Measurements from ENCODE around the gene SNX8. TPM values are rescaled to one million over a fixed set of nuclear protein-coding genes. Genes with fewer than 3 reads are reported as not detected.
A peak's percentile ranks its signal among the peaks of the same experiment; 100 is the strongest.

The SNX8 gene
- total and polyA plus RNA-seq, 2 experiments from 2014 or later = 24.7 to 81.4 TPM

- Histone ChIP-seq H2AFZ (peak overlapping the region; percentile 96), H3K4me3 (peak overlapping the region; percentile 86), H4K20me1 (ENCODE audit: insufficient read depth, poor library complexity, severe bottlenecking) (peaks cover 11% of the 10 kb centered on the region), H3K4me1 (ENCODE audit: insufficient read depth) (peaks cover 9% of the 10 kb centered on the region), H3K9me3 (ENCODE audit: low read depth) (no peaks in the 10 kb centered on the region), H3K27ac (peak overlapping the region; percentile 71), H3K36me3 (replicated peaks; ENCODE audit: insufficient read depth, low read depth) (no peaks in the 10 kb centered on the region), H3K79me2 (peaks cover 34% of the 10 kb centered on the region), H3K9me2 (replicated peaks; ENCODE audit: insufficient read depth) (no peaks in the 10 kb centered on the region), H3K4me2 (peak overlapping the region; percentile 74), H3K27me3 (no peaks in the 10 kb centered on the region)
- DNase-seq (ENCODE audit: low spot score) = peak; percentile 37
- WGBS (ENCODE audit: low lambda C conversion rate, missing lambda C conversion rate) = 3% methylated on average over 37 of the region's 46 CpGs
- TF ChIP-seq EZH2 (IDR thresholded peaks at IDR 0.05; ENCODE audit: borderline replicate concordance) (no peak), CTCF (IDR thresholded peaks at IDR 0.05; ENCODE audit: poor library complexity) (no peak), EZH2phosphoT487 (IDR thresholded peaks at IDR 0.05; ENCODE audit: low read depth, severe bottlenecking, unreplicated experiment) (no peak)
Observed at GRCh38 chr7:2231992-2232765, 82.1 kb downstream of the SNX8 start.

GRCh38 chr7:2230882-2231281, 83.4 kb downstream of the SNX8 start:
- no peak overlapping the region for H3K27ac ChIP-seq
- WGBS (ENCODE audit: low lambda C conversion rate, missing lambda C conversion rate) = 96% methylated on average over 9 of the region's 9 CpGs
- peaks cover 34% of the 10 kb centered on the region for H3K79me2 ChIP-seq
- peaks cover 11% of the 10 kb centered on the region for H4K20me1 ChIP-seq (ENCODE audit: insufficient read depth, poor library complexity, severe bottlenecking)
- no peak for DNase-seq (ENCODE audit: low spot score)
- no peaks in the 10 kb centered on the region for H3K27me3 ChIP-seq
- H3K4me1 ChIP-seq (ENCODE audit: insufficient read depth) = peaks cover 9% of the 10 kb centered on the region
- no peaks in the 10 kb centered on the region for H3K9me2 ChIP-seq (replicated peaks; ENCODE audit: insufficient read depth)
- no peak overlapping the region for H3K4me3 ChIP-seq
- no peaks in the 10 kb centered on the region for H3K9me3 ChIP-seq (ENCODE audit: low read depth)
- peak overlapping the region; percentile 74 for H3K4me2 ChIP-seq
- no peak overlapping the region for H2AFZ ChIP-seq
- no peak for TF ChIP-seq EZH2phosphoT487 (IDR thresholded peaks at IDR 0.05; ENCODE audit: low read depth, severe bottlenecking, unreplicated experiment)
- no peak for TF ChIP-seq EZH2 (IDR thresholded peaks at IDR 0.05; ENCODE audit: borderline replicate concordance)
- no peak for TF ChIP-seq CTCF (IDR thresholded peaks at IDR 0.05; ENCODE audit: poor library complexity)
- H3K36me3 ChIP-seq (replicated peaks; ENCODE audit: insufficient read depth, low read depth) = no peaks in the 10 kb centered on the region

GRCh38 chr7:2230226-2230625, 84.0 kb downstream of the SNX8 start:
- H3K79me2 ChIP-seq = peaks cover 34% of the 10 kb centered on the region
- no peak overlapping the region for H3K4me3 ChIP-seq
- H2AFZ ChIP-seq = no peak overlapping the region
- no peak overlapping the region for H3K4me2 ChIP-seq
- no peaks in the 10 kb centered on the region for H3K27me3 ChIP-seq
- no peaks in the 10 kb centered on the region for H3K36me3 ChIP-seq (replicated peaks; ENCODE audit: insufficient read depth, low read depth)
- WGBS (ENCODE audit: low lambda C conversion rate, missing lambda C conversion rate) = 95% methylated on average over 8 of the region's 8 CpGs
- DNase-seq (ENCODE audit: low spot score) = no peak
- no peaks in the 10 kb centered on the region for H3K9me3 ChIP-seq (ENCODE audit: low read depth)
- H4K20me1 ChIP-seq (ENCODE audit: insufficient read depth, poor library complexity, severe bottlenecking) = peaks cover 11% of the 10 kb centered on the region
- H3K9me2 ChIP-seq (replicated peaks; ENCODE audit: insufficient read depth) = no peaks in the 10 kb centered on the region
- H3K4me1 ChIP-seq (ENCODE audit: insufficient read depth) = peaks cover 9% of the 10 kb centered on the region
- H3K27ac ChIP-seq = no peak overlapping the region
- TF ChIP-seq CTCF (IDR thresholded peaks at IDR 0.05; ENCODE audit: poor library complexity) = no peak
- TF ChIP-seq EZH2phosphoT487 (IDR thresholded peaks at IDR 0.05; ENCODE audit: low read depth, severe bottlenecking, unreplicated experiment) = no peak
- no peak for TF ChIP-seq EZH2 (IDR thresholded peaks at IDR 0.05; ENCODE audit: borderline replicate concordance)

All from hepatocyte (in vitro differentiated cells).